Kidney (tissue), 14 donors: ENCODE results near the gene TGM1. TPM values are rescaled to one million over a fixed set of nuclear protein-coding genes. Genes with fewer than 3 reads are reported as not detected.
A peak's percentile ranks its signal among the peaks of the same experiment; 100 is the strongest.

ENCODE experiments used
- DNase-seq, 5 donors: peaks; one replicate each; pipeline ENCODE4 v3.0.0-alpha.2; 2013 to 2020
- FAIRE-seq: peaks from 2 replicates; lab custom pipeline; 2012; peaks lifted over from hg19 to GRCh38; lab: Jason Lieb, UNC
- H3K27ac ChIP-seq, 2 donors: one replicate each; pipeline ENCODE4 v1.7.0; 2013; ENCODE audit warnings: low read depth in 2 of 2, low read length in 2 of 2, inconsistent platforms in 1 of 2
- H3K27me3 ChIP-seq: one replicate; pipeline ENCODE4 v1.7.1; 2013; ENCODE audit warnings: low read length, inconsistent platforms; ENCODE audit not compliant: control insufficient read depth, insufficient read depth
- H3K36me3 ChIP-seq, 3 donors: one replicate each; pipeline versions ENCODE4 v1.7.0 to v1.7.1; 2013; ENCODE audit warnings: low read length in 3 of 3, control low read depth in 1 of 3, inconsistent platforms in 1 of 3; ENCODE audit not compliant: insufficient read depth in 3 of 3, control insufficient read depth in 2 of 3
- H3K4me1 ChIP-seq, 3 donors: one replicate each; pipeline versions ENCODE4 v1.7.0 to v1.7.1; 2013; ENCODE audit warnings: low read length in 3 of 3, inconsistent platforms in 1 of 3, low read depth in 1 of 3; ENCODE audit not compliant: control insufficient read depth in 2 of 3, insufficient read depth in 2 of 3
- H3K4me3 ChIP-seq, 3 donors: one replicate each; pipeline versions ENCODE4 v1.7.0 to v1.8.1; 2013; ENCODE audit warnings: low read length in 3 of 3, control low read depth in 1 of 3, inconsistent platforms in 1 of 3
- H3K9ac ChIP-seq, 3 donors: one replicate each; pipeline versions ENCODE4 v1.7.0 to v1.7.1; 2013; ENCODE audit warnings: low read length in 3 of 3, control low read depth in 1 of 3, inconsistent platforms in 1 of 3
- H3K9me3 ChIP-seq, 3 donors: one replicate each; pipeline versions ENCODE4 v1.7.0 to v1.7.1; 2013; ENCODE audit warnings: low read length in 3 of 3, control low read depth in 1 of 3, inconsistent platforms in 1 of 3; ENCODE audit not compliant: control insufficient read depth in 2 of 3, insufficient read depth in 1 of 3
- intact Hi-C: fragments of 100-400 bp; cut with DNase I; formaldehyde crosslinking; loops from one replicate; pipeline ENCODE4 v1.11.1; 2022
- polyA plus RNA-seq: library from polyadenylated mRNA; stranded (reverse); fragments of 350-450 nt; fragmentation: Illumina TruSeq; extraction: RNeasy Lipid Tissue Mini Kit (QIAGEN cat#74804); gene quantifications from one replicate; pipeline ENCODE4 v1.2.3, GENCODE V29; 2014; ENCODE audit warnings: low read depth, low replicate concordance; ENCODE audit not compliant: insufficient read depth
- total RNA-seq: library from RNA; stranded (reverse); fragmentation: NEBNext Ultra II Directional; extraction: Animal tissue kit (Norgen Biotek cat#: 25700); gene quantifications from one replicate; pipeline ENCODE4 v1.2.1, GENCODE V29; 2021
- TF ChIP-seq, protein P1 (sequence below): IDR thresholded peaks from 3 replicates; pipeline ENCODE4 v1.5.1; 2012; ENCODE audit warnings: mild to moderate bottlenecking, moderate library complexity, borderline replicate concordance; ENCODE audit not compliant: insufficient read depth; ENCODE audit errors: extremely low read depth
- donor health status: control.
- donor health status: control.
- donor health status: control.
- donor health status: control.
- donor health status: control.
- donor health status: DM: yes; HTN: yes; CAD: no.
- donor health status: Normal renal cell carcinoma (clear cell type).

Gene TGM1
- total and polyA plus RNA-seq, 2 donors from 2014 or later: 4.5 to 13.1 TPM

DNA sequence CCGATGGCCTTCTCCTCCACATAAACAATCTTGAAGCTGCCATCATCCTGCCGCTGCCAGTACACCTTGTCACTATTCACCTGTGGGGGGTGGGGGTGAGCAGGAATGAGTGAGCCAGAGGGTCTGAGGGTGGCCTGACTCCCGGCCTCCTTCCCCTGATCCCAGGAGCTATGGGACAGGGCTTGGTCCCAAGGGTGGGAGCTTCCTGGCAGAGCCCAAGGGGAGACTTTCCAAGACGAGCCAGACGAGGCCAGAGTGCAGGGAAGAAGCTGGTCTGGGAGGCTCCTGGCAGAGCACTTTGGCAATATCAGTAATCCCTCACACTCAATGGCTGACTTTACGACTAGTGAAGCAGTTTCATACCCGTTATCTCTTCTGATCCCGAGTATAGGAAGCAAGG lies 7.5 kb downstream of the TGM1 start:
- H3K4me3 ChIP-seq: no peak overlapping the region
- DNase-seq (no peak), FAIRE-seq (no peak)
- no peaks in the 10 kb centered on the region for H3K27me3 ChIP-seq
- peaks cover 0 to 3% (median 0%) of the 10 kb centered on the region in 3 donors for H3K4me1 ChIP-seq
- no peak overlapping the region for H3K27ac ChIP-seq
- no peaks in the 10 kb centered on the region for H3K9me3 ChIP-seq
- no peak overlapping the region for H3K9ac ChIP-seq
- TF ChIP-seq, protein P1, sequence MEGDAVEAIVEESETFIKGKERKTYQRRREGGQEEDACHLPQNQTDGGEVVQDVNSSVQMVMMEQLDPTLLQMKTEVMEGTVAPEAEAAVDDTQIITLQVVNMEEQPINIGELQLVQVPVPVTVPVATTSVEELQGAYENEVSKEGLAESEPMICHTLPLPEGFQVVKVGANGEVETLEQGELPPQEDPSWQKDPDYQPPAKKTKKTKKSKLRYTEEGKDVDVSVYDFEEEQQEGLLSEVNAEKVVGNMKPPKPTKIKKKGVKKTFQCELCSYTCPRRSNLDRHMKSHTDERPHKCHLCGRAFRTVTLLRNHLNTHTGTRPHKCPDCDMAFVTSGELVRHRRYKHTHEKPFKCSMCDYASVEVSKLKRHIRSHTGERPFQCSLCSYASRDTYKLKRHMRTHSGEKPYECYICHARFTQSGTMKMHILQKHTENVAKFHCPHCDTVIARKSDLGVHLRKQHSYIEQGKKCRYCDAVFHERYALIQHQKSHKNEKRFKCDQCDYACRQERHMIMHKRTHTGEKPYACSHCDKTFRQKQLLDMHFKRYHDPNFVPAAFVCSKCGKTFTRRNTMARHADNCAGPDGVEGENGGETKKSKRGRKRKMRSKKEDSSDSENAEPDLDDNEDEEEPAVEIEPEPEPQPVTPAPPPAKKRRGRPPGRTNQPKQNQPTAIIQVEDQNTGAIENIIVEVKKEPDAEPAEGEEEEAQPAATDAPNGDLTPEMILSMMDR: no peak
- H3K36me3 ChIP-seq: peaks cover 0 to 7% (median 2%) of the 10 kb centered on the region in 3 donors
- intact Hi-C loops: loop anchor here (10.0 kb wide), 1 partner anchor 49 kb away; the partner anchor contains the start of gene CIDEB

DNA sequence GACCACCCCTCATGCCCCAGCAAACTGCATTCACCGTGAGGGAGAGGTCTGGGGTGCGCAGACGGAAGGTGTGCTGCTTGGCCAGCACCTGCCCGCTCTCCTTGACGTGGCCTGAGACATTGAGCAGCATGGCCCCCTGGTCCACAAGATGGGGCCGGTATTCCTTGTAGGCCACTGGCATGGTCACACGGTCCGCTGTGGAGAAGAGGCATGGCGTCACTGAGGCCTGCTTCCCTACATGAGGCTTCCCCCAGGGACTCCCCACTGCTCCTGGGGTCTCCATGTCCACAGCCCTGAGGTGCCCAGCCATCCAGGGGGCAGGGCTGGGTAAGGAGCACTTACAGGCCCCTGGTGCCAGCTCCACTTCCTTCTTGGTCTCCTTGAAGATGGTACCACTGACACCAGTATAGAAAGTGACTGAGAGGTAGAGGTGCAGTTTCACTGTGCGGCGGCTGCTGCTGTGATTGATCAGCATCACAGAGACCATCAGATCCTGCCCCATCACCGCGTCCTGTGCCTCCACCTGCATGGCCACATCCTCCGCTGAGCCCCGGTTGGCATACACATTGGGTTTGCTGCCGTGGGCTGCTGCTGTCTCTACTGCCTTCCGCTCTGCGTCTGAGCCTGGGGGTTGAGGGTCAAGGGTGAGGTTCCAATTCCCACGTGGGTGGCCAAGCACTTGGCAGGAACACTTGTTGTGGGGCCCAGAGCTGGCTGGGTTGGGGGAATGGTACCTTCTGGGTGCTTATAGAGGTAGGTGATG lies 8.2 kb downstream of the TGM1 start:
- no peak overlapping the region for H3K4me3 ChIP-seq
- H3K9me3 ChIP-seq: no peaks in the 10 kb centered on the region
- H3K9ac ChIP-seq: no peak overlapping the region
- peaks cover 0 to 3% (median 0%) of the 10 kb centered on the region in 3 donors for H3K4me1 ChIP-seq
- TF ChIP-seq, protein P1: no peak
- H3K27ac ChIP-seq: no peak overlapping the region
- FAIRE-seq (no peak), DNase-seq (peak in 1 of 5 donors; percentile 60)
- intact Hi-C loops: loop anchor here (10.0 kb wide), 1 partner anchor 50 kb away; the partner anchor contains the start of gene CIDEB
- H3K36me3 ChIP-seq: peaks cover 0 to 7% (median 2%) of the 10 kb centered on the region in 3 donors
- H3K27me3 ChIP-seq: no peaks in the 10 kb centered on the region

DNA sequence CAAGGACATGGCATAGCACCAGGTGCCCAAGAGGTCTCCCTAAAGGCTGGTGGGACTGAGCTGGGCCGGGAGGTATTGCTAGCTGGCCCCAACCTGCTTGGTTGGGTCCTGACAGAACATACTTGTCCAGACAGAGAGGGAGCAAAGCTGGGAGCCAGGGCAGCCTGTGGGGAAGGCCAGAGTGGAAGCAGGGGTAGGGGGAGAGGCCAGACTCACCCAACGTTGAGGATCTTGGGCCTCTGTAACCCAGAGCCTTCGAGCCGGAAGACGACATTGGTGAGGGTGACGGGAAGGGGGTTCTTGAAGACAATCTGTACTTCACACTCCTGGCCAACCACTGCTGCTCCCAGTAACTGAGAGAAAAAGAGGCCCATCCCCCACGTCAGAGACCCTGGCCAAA lies 9.0 kb downstream of the TGM1 start:
- H3K9ac ChIP-seq: no peak overlapping the region
- H3K4me1 ChIP-seq: peaks cover 0 to under 1% (median 0%) of the 10 kb centered on the region in 3 donors
- H3K27ac ChIP-seq: no peak overlapping the region
- H3K36me3 ChIP-seq: peaks cover 0 to 7% (median 2%) of the 10 kb centered on the region in 3 donors
- H3K27me3 ChIP-seq: no peaks in the 10 kb centered on the region
- DNase-seq: no peak
- H3K9me3 ChIP-seq: no peaks in the 10 kb centered on the region
- intact Hi-C loops: loop anchor here (10.0 kb wide), 1 partner anchor 51 kb away; the partner anchor contains the start of gene CIDEB
- no peak overlapping the region for H3K4me3 ChIP-seq
- TF ChIP-seq, protein P1: no peak
- no peak for FAIRE-seq
